ENCODE results near the gene DCBLD2.
"Not testable (repeated sequence)": the region's sequence is repeated elsewhere in the genome, so short reads cannot be mapped to it uniquely, and the experiment has no call there.

Gene DCBLD2

DNA sequence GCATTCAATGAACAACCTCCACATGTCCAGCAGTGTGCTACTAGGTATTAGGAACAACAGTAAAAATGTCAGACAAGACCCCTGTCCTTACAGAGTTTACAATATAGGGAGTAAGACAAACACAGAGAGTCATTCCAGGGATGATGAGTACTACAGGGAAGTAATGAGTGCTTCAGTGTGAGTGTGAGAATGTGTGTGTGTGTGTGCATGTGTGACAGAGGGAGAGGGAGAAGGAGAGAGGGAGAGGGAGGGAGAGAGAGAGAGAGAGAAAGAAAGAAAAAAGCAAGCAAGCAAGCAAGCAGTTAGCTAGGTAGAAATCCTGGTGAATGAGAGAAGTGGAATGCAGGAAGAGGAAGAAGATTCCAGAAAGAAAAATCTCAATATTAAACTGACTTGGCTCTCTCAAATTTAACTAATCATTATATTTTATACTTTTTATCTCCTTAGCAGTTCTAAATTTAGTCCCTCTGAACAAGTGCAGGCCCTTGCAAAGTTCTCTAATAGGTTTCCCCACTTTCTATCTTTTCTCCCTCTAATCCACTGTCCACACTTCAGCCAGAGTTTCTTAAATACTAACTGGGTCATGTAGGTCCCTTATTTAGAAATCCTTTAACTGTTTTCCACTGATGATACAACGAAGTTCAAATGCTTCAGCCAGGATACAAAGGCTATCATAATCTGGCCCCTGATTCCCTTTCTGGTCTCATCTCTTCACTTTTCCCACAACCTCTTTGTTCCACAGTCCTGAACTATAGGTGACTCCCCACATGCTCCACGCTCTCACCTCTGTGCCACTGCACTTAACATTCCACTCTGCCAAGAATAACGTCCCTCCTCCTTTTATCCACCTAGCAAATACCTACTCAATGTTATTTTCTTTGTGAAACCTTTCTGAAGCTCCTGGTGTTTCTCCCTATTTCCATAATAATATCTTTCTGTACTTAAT lies 10.3 kb downstream of the DCBLD2 start:
- DNase-seq = no peak

GRCh38 chr3:98890181-98890835 lies 11.2 kb downstream of the DCBLD2 start:
- DNase-seq = no peak

DNA sequence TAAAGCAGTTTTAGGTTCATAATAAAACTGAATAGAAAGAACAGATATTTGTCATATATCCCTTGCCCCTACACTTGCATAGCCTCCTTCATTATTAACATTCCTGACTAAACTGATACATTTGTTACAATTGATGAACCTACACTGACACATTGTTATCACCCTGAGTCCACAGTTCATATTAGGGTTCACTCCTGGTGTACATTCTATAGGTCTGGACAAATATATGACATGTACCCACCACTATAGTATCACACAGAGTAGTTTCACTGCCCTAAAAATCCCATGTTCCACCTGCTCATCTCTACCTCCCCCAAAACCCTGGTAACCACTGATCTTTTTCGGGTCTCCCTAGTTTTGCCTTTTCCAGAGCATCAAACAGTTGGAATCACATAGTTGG lies 13.8 kb downstream of the DCBLD2 start:
- no peak for DNase-seq

- no peak for DNase-seq
Measured at GRCh38 chr3:98886525-98886924, 15.0 kb downstream of the DCBLD2 start.

DNA sequence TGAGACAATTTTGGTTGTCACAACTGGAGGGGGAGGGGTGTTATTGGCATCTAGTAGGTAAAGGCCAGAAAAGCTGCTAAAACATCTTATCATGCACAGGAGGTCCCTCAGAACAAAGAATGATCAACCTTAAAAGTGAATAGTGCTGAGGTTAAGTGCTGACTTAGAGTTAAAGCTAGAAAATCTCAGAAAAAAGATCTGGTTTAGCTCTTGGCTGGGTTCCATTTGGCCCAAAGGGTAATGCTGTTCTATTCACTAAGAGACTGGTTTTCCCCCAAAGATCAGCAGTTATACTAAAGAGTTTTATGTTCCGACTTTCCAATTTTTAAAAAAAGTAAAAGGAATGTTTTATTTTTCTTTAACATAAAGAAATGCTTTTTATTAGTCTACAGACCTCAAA lies 15.6 kb downstream of the DCBLD2 start:
- no peak for DNase-seq

- DNase-seq = no peak
Measured at GRCh38 chr3:98884675-98885371, 16.7 kb downstream of the DCBLD2 start.

- not testable (repeated sequence) for DNase-seq
Measured at GRCh38 chr3:98882614-98883333, 18.7 kb downstream of the DCBLD2 start.

- DNase-seq = no peak
Measured at GRCh38 chr3:98877132-98877531, 24.4 kb downstream of the DCBLD2 start.

GRCh38 chr3:98875535-98875934 lies 26.0 kb downstream of the DCBLD2 start:
- DNase-seq = no peak

DNA sequence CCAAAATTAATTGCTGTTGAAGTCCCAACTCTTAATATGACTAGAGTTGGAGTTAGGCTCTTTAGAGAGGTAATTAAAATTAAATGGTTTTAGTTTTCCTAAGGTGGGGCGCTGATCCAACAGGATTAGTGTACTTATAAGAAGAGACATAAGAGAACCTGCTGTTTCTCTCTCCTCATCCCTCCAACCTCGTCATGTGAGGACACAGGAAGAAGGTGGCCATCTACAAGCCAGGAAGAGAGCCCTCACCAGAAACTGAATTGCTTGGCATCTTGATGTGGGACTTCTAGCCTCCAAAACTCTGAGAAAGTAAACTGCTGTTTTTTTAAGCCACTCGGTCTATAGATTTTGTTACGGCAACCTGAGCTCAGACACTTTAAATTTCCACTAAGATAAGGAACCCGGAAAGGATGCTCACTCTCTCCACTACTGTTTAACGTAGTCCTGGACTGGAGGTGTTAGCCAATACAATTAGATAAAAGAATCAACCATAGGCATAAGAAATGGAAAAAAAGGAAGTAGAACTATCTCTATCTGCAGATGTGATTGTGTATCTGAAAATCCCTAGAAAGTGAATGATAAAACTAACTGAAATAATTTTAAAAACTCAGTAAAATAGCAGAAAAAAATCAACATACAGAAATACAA lies 26.8 kb downstream of the DCBLD2 start:
- no peak for DNase-seq

DNA sequence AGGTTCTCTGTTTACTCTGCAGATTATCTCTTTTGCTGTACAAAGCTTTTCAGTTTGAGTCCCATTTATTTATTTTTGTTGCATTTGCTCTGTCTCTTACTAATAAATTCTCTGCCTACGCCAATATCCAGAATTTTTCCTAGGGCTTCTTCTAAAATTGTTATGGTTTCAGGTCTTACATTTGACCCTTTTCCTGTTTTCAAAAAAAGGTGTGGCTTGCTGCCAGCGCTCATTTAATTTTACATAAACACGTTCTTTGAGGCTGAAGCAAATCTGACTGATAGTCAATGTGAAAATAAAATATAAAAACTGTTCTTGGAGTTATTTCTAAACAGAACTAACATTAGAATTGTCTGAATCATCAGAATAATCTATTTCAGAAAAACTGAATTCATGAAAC lies 32.1 kb downstream of the DCBLD2 start:
- no peak for DNase-seq

- DNase-seq = not testable (repeated sequence)
Measured at GRCh38 chr3:98857971-98858370, 43.5 kb downstream of the DCBLD2 start.

GRCh38 chr3:98857258-98857657 lies 44.2 kb downstream of the DCBLD2 start:
- not testable (repeated sequence) for DNase-seq

DNA sequence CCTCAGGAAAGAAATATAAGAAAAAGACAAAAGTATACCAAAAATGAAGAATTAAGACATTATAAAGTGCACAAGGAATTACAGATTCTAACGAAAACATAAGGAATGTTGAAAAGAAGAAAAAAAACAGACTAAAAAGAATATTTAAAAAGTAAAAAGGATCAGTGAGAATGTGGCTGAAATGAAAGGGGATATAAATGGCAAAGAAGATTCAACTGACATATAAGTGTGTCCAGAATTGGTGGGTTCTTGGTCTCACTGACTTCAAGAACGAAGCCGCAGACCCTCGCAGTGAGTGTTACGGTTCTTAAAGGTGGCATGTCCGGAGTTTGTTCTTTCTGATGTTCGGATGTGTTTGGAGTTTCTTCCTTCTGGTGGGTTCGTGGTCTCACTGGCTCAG lies 44.8 kb downstream of the DCBLD2 start:
- no peak for DNase-seq

- no peak for DNase-seq
Measured at GRCh38 chr3:98855806-98856400, 45.6 kb downstream of the DCBLD2 start.

DNA sequence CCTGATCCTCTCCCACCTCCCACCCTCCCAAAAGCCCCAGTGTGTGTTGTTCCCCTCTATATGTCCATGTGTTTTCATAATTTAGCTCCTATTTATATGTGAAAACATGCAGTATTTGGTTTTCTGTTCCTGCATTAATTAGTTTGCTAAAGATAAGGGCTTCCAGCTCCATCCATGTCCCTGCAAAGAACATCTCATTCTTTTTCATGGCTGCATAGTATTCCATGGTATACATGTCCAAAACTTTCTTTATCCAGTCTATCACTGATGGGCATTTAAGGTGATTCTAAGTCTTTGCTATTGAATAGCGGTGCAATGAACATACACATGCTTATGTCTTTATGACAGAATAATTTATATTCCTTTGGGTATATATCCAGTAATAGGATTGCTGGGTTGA lies 53.4 kb downstream of the DCBLD2 start:
- DNase-seq = no peak

- DNase-seq = no peak
Measured at GRCh38 chr3:98846101-98846500, 55.4 kb downstream of the DCBLD2 start.

DNA sequence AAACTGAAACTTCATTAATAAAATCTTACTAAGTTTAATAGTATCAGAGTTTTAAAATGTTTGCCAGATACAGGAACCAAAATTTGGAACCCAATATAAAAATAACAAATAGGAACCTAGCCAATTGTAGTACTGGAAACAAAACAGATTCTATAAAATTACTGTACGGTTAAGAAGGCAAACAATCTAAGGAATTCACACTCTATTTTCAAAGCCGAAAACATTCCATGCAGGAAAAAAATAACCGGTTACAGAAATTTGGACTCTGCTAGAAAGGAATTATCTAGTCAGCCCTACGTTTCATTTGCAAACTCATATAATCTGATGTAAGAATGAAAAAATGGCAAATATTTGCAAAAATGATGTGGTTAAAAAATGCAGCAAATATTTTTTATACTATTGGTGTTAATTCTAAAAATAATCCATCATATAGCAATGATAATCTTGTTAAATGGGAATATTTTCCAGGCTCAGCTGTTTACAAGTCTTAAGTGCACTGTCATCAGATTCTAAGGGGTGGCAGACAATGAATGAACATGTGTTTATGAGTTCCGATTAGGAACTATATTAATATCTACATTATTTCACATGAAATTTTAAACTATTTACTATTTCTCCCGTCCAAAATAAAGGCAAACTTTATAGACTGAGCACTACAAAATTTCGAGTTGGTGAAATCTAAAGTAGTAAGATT lies 58.1 kb downstream of the DCBLD2 start:
- DNase-seq = no peak

GRCh38 chr3:98839846-98840245 lies 61.6 kb downstream of the DCBLD2 start:
- no peak for DNase-seq

DNA sequence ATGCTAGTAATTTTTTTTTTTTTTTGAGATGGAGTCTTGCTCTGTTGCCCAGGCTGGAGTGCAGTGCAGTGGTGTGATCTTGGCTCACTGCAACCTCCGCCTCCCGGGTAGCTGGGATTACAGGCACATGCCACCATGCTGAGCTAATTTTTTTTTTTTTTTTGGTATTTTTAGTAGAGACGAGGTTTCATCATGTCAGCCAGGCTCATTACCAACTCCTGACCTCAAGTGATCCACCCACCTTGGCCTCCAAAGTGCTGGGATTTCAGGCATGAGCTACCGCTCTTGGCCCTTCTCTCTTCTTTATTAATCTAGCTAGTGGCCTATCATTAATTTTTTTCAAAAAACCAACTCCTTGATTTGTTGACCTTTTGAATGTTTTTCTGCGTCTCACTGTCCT lies 70.4 kb downstream of the DCBLD2 start:
- DNase-seq = not testable (repeated sequence)

DNA sequence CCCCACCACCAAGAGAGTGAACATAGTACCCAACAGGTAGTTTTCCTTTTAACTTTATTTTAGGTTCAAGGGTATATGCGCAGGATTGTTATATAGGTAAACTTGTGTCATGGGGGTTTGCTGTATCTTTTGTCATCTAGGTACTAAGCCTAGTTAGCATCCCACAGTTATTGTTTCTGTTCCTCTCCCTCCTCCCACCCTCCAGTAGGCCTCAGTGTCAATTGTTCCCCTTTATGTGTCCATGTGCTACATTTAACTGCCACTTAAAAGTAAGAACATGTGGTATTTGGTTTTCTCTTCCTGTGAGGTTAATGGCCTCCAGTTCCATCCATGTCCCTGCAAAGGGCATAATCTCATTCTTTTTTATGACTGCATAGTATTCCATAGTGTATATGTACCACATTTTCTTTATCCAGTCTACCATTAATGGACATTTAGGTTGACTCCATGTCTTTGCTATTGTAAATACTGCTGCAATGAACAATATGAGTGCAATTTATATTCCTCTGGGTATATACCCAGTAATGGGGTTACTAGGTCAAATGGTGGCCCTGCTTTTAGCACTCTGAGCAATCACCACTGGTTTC lies 72.2 kb downstream of the DCBLD2 start:
- DNase-seq = no peak
